Mucosa of stomach (tissue), 1 donor: ENCODE results near the gene ZSWIM6.
A peak's percentile ranks its signal among the peaks of the same experiment; 100 is the strongest.

Experiments used
- H3K27me3 ChIP-seq: one replicate; pipeline ENCODE4 v1.7.0; 2013; ENCODE audit warnings: mild to moderate bottlenecking, low read length; ENCODE audit not compliant: control insufficient read depth, insufficient read depth
- H3K36me3 ChIP-seq: one replicate; pipeline ENCODE4 v1.7.0; 2013; ENCODE audit warnings: low read length; ENCODE audit not compliant: control insufficient read depth, insufficient read depth
- H3K4me1 ChIP-seq: one replicate; pipeline ENCODE4 v1.7.0; 2013; ENCODE audit warnings: mild to moderate bottlenecking, low read length; ENCODE audit not compliant: control insufficient read depth, insufficient read depth
- H3K4me3 ChIP-seq: one replicate; pipeline ENCODE4 v1.7.0; 2013; ENCODE audit warnings: low read length
- H3K9ac ChIP-seq: one replicate; pipeline ENCODE4 v1.7.0; 2013; ENCODE audit warnings: mild to moderate bottlenecking, low read length, moderate library complexity
- H3K9me3 ChIP-seq: one replicate; pipeline ENCODE4 v1.7.0; 2013; ENCODE audit warnings: mild to moderate bottlenecking, low read length, moderate library complexity; ENCODE audit not compliant: control insufficient read depth
- donor health status: Pancreatic carcinoma.

Gene ZSWIM6

GRCh38 chr5:61467766-61468482 lies 135.9 kb downstream of the ZSWIM6 start:
- H3K9ac ChIP-seq, result no peak overlapping the region
- H3K9me3 ChIP-seq, result no peaks in the 10 kb centered on the region
- H3K36me3 ChIP-seq, result no peaks in the 10 kb centered on the region
- peaks cover 31% of the 10 kb centered on the region for H3K4me1 ChIP-seq
- no peaks in the 10 kb centered on the region for H3K27me3 ChIP-seq
- no peak overlapping the region for H3K4me3 ChIP-seq

DNA sequence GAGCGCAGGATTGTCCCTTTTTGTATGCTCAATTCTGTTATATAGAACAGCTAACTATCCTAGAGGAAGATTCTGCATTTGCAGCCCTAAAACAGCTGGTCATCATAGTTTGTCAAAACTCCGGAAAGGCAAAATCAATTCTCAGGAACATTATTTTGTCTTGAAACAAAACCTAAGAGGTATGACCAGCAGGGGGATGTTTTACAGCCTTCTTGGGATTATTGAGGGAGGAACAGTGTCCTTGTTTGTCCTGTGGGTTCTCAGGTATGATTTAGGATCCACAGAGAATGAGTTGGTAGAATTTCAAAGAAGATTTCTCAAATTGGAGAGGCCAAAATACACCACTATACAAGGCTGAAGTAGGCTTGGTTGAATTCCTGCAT lies 136.4 kb downstream of the ZSWIM6 start:
- H3K4me1 ChIP-seq, result peaks cover 28% of the 10 kb centered on the region
- H3K9me3 ChIP-seq, result no peaks in the 10 kb centered on the region
- H3K27me3 ChIP-seq, result no peaks in the 10 kb centered on the region
- H3K36me3 ChIP-seq, result no peaks in the 10 kb centered on the region
- no peak overlapping the region for H3K4me3 ChIP-seq
- H3K9ac ChIP-seq, result no peak overlapping the region

DNA sequence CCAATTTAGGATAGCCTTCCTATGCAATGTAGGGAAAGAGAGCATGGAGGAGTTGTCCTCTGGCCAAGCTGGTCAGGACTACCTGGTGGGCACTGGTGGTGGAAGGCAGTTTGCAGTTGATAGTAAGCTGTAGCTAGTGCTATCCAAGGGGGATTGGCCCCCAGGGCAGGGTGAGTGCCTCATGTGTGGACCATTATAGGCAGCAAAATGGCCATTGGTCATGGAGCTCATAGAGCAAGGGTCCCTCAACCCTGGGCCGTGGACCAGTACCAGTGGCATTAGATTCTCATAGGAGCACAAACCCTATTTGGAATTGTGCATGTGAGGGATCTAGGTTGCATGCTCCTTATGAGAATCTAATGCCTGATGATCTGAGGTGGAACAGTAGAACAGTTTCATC lies 139.3 kb downstream of the ZSWIM6 start:
- H3K36me3 ChIP-seq, result no peaks in the 10 kb centered on the region
- H3K4me1 ChIP-seq, result peaks cover 9% of the 10 kb centered on the region
- H3K4me3 ChIP-seq, result no peak overlapping the region
- H3K27me3 ChIP-seq, result no peaks in the 10 kb centered on the region
- H3K9me3 ChIP-seq, result no peaks in the 10 kb centered on the region
- H3K9ac ChIP-seq, result no peak overlapping the region

- H3K27me3 ChIP-seq, result no peaks in the 10 kb centered on the region
- no peak overlapping the region for H3K9ac ChIP-seq
- H3K36me3 ChIP-seq, result no peaks in the 10 kb centered on the region
- no peaks in the 10 kb centered on the region for H3K9me3 ChIP-seq
- H3K4me3 ChIP-seq, result no peak overlapping the region
- H3K4me1 ChIP-seq, result peaks cover 11% of the 10 kb centered on the region
Measured at GRCh38 chr5:61472172-61472958, 140.3 kb downstream of the ZSWIM6 start.

GRCh38 chr5:61474746-61475145 lies 142.7 kb downstream of the ZSWIM6 start:
- H3K4me3 ChIP-seq, result no peak overlapping the region
- no peaks in the 10 kb centered on the region for H3K27me3 ChIP-seq
- H3K9ac ChIP-seq, result no peak overlapping the region
- no peaks in the 10 kb centered on the region for H3K9me3 ChIP-seq
- no peaks in the 10 kb centered on the region for H3K36me3 ChIP-seq
- H3K4me1 ChIP-seq, result peaks cover 10% of the 10 kb centered on the region

DNA sequence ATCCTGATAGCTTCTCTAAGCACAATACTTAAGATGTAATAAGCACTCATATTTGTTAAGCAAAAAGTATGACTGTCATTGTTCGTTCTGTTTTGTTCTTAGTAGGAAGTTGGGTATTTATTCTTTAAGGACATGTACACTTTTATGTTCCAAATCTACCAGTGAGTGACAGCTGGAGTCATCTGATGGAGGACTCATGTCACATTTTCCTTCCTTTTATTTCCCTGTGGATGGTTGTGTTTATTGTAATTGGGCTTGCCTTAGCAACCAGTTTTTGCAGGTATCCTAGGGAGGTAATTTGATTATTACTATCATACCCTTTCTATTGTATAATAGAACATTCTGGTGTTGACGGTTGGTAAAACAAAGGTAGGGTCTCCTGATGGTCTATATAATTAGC lies 145.7 kb downstream of the ZSWIM6 start:
- Histone ChIP-seq H3K36me3 (no peaks in the 10 kb centered on the region), H3K27me3 (no peaks in the 10 kb centered on the region), H3K9me3 (no peaks in the 10 kb centered on the region), H3K4me1 (peaks cover 25% of the 10 kb centered on the region), H3K4me3 (no peak overlapping the region), H3K9ac (no peak overlapping the region)

DNA sequence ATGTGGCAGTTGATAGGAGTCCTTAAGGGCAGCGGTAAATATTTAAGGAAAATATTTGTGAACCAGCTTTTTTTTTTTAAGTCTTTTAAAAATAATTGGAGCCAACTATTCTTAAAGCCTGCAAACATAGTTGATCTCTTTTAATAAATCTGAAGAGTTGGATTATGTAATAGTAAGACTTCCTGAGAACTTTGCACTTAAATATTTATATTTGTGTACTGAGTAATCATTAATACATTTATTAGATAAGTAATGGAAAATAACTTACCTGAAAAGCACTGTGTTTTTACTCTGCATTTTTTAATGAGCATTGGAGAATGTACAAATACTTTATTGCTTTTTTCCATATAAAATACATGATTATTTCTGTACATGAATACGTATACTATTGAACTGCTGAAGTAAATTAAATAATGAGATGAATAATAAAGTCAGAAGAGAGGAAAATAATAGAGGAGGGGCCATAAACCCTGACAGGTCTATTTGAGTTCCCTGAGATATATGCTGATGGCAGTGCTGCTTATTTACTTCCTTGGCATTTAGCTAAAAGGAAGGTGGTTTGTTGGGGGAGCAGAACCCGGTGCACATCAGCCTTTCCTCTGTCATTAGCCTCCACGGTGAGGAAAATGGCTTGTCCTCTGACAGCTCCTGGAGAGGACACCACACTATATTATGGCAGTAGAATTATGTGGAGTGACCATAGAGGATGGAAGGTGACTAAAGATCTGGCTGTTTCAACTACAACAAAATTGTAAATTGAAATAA lies 148.0 kb downstream of the ZSWIM6 start:
- H3K4me3 ChIP-seq, result peak overlapping the region; percentile 15
- H3K4me1 ChIP-seq, result peaks cover 25% of the 10 kb centered on the region

DNA sequence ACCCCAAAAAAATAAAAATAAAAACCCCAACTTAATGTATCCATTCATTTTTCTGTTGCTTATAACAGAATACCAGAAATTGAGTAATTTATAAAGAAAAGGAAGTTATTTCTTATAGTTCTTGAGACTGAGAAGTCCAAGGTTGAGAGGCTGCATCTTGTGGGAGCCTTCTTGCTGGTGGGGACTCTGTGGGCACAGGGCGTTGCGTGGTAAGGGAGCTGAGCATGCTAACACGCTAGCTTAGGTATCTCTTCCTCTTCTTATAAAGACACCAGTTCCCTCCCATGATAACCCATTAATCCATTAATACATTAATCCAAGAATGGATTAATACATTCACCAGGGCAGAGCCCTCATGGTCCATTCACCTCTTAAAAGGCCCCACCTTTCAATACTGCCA lies 150.9 kb downstream of the ZSWIM6 start:
- H3K27me3 ChIP-seq, result no peaks in the 10 kb centered on the region
- no peaks in the 10 kb centered on the region for H3K36me3 ChIP-seq
- H3K9ac ChIP-seq, result no peak overlapping the region
- peaks cover 22% of the 10 kb centered on the region for H3K4me1 ChIP-seq
- no peaks in the 10 kb centered on the region for H3K9me3 ChIP-seq
- H3K4me3 ChIP-seq, result no peak overlapping the region

More for the DNA sequence above, 148.0 kb downstream of the ZSWIM6 start:
- Histone ChIP-seq H3K27me3 (no peaks in the 10 kb centered on the region), H3K36me3 (no peaks in the 10 kb centered on the region), H3K9ac (no peak overlapping the region), H3K9me3 (no peaks in the 10 kb centered on the region)

DNA sequence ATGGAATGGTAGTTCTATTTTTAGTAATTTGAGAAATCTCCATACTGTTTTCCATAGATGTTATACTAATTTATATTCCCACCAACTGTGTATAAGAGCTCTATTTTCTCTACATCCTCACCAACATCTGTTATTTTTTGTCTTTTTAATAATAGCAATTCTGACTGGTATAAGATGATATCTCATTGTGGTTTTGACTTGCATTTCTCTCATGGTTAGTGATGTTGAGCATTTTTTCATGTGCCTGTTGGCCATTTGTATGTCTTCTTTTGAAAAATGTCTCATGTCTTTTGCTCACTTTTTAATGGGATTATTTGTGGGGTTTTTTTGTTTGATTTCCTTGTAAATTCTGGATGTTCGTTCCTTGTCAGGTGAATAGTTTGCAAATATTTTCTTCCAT lies 154.4 kb downstream of the ZSWIM6 start:
- Histone ChIP-seq H3K36me3 (no peaks in the 10 kb centered on the region), H3K9me3 (no peaks in the 10 kb centered on the region), H3K27me3 (no peaks in the 10 kb centered on the region), H3K9ac (no peak overlapping the region), H3K4me3 (no peak overlapping the region), H3K4me1 (peaks cover under 1% of the 10 kb centered on the region)

GRCh38 chr5:61489574-61489973 lies 157.5 kb downstream of the ZSWIM6 start:
- Histone ChIP-seq H3K36me3 (no peaks in the 10 kb centered on the region), H3K4me1 (peaks cover 4% of the 10 kb centered on the region), H3K9ac (no peak overlapping the region), H3K4me3 (no peak overlapping the region), H3K27me3 (no peaks in the 10 kb centered on the region), H3K9me3 (no peaks in the 10 kb centered on the region)

DNA sequence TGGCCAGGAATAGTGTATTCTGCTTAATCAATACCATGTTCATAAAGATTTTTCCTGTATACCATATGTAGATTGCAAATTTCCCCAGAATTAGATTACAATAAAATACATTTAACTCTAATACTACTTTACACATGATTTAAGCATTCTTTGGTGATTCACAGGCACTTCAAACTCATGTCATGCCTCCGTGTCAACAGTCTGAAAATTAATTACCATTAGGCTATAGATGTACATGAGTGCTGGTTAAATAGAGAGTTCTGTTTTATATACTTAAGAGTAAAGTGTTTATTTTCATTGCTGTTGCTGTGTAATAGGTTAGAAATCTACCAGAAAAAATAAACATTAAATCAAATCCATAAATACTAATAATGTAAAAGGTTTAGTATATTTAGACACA lies 159.8 kb downstream of the ZSWIM6 start:
- Histone ChIP-seq H3K27me3 (no peaks in the 10 kb centered on the region), H3K9ac (no peak overlapping the region), H3K4me3 (no peak overlapping the region), H3K4me1 (peaks cover 8% of the 10 kb centered on the region), H3K9me3 (no peaks in the 10 kb centered on the region), H3K36me3 (no peaks in the 10 kb centered on the region)

DNA sequence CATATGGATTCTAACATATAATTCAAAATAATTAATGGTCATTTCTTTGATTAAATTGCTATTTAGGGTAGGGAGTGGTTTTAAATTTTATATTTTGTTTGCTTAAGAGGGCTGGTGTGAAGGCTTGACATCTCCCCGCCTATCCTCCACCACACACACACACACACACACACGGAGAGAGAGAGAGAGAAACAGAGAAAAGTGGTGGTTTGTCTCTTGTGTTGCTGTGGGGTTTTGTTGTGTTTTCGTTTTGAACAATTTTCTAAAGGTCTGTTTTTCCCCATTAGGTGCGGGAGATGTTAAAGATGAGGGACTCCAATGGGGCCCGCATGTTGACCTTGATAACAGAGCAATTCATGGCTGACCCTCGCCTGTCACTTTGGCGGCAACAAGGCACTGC lies 161.9 kb downstream of the ZSWIM6 start:
- no peak overlapping the region for H3K4me3 ChIP-seq
- no peaks in the 10 kb centered on the region for H3K36me3 ChIP-seq
- H3K27me3 ChIP-seq, result no peaks in the 10 kb centered on the region
- H3K9ac ChIP-seq, result no peak overlapping the region
- H3K9me3 ChIP-seq, result no peaks in the 10 kb centered on the region
- peaks cover 21% of the 10 kb centered on the region for H3K4me1 ChIP-seq
